HL-60/S4 treated with phorbol 12-myristate 13-acetate at 8.2 ng/mL for 4 days and 3 days (cell line): ENCODE results near the gene IGFBP7.

Experiments
- in situ Hi-C: fragments of 300-500 bp; cut with MboI; formaldehyde crosslinking; loops from 2 replicates; pipeline ENCODE4 v1.15.0; 2022; ENCODE audit warnings: low sequenced_read_pairs

IGFBP7 gene

GRCh38 chr4:57044279-57044678, 65.9 kb downstream of the IGFBP7 start:
- in situ Hi-C loops = no loop called here

- in situ Hi-C loops = no loop called here
These were observed 66.6 kb downstream of the IGFBP7 start for GRCh38 chr4:57043347-57044251.

GRCh38 chr4:57042711-57043169, 67.4 kb downstream of the IGFBP7 start:
- in situ Hi-C loops = no loop called here

GRCh38 chr4:57041020-57041419, 69.2 kb downstream of the IGFBP7 start:
- in situ Hi-C loops = no loop called here

- in situ Hi-C loops = no loop called here
These were observed 69.7 kb downstream of the IGFBP7 start for GRCh38 chr4:57040510-57040909.

- in situ Hi-C loops = no loop called here
These were observed 70.8 kb downstream of the IGFBP7 start for GRCh38 chr4:57039345-57039744.

GRCh38 chr4:57037982-57038604, 72.1 kb downstream of the IGFBP7 start:
- in situ Hi-C loops = no loop called here

GRCh38 chr4:57034520-57034919, 75.7 kb downstream of the IGFBP7 start:
- in situ Hi-C loops = no loop called here

GRCh38 chr4:57023104-57023503, 87.1 kb downstream of the IGFBP7 start:
- in situ Hi-C loops = no loop called here

- in situ Hi-C loops = no loop called here
These were observed 89.6 kb downstream of the IGFBP7 start for GRCh38 chr4:57020467-57021101.

GRCh38 chr4:57018980-57019379, 91.2 kb downstream of the IGFBP7 start:
- in situ Hi-C loops = no loop called here

GRCh38 chr4:57013543-57014120, 96.6 kb downstream of the IGFBP7 start:
- in situ Hi-C loops = no loop called here

- in situ Hi-C loops = no loop called here
These were observed 110.4 kb downstream of the IGFBP7 start for GRCh38 chr4:56999751-57000150.

- in situ Hi-C loops = no loop called here
These were observed 114.7 kb downstream of the IGFBP7 start for GRCh38 chr4:56995525-56995924.

GRCh38 chr4:56990109-56990905, 119.9 kb downstream of the IGFBP7 start:
- in situ Hi-C loops = no loop called here

- in situ Hi-C loops = no loop called here
These were observed 123.2 kb downstream of the IGFBP7 start for GRCh38 chr4:56986952-56987351.

GRCh38 chr4:56986192-56986591, 124.0 kb downstream of the IGFBP7 start:
- in situ Hi-C loops = no loop called here

GRCh38 chr4:56981795-56982201, 128.4 kb downstream of the IGFBP7 start:
- in situ Hi-C loops = no loop called here
